ENCODE results near the gene DMAP1. TPM values are rescaled to one million over a fixed set of nuclear protein-coding genes. Genes with fewer than 3 reads are reported as not detected.

DMAP1 gene
- total RNA-seq, 1 experiment from 2014 or later: 37.3 TPM

GRCh38 chr1:44237721-44238457, 24.6 kb downstream of the DMAP1 start:
- CTCF ChIA-PET: interaction anchor here (0.8 to 2.2 kb wide), 3 partner anchors 20 to 357 kb away, joined by 3 to 6 read pairs (median 5); no protein-coding TSS in a partner anchor
- DNase-seq (ENCODE audit: low spot score): peak; percentile 95
- TF ChIP-seq CTCF (conservative IDR thresholded peaks at IDR 0.05; ENCODE audit: low read depth, low read length) (peak; percentile 95), EZH2 (IDR thresholded peaks at IDR 0.05; ENCODE audit: borderline replicate concordance, low read depth, low read length, poor library complexity, severe bottlenecking) (no peak)
- POLR2A ChIA-PET (ENCODE audit: low non-redundant PET): no interaction called here
- no TSS peak for BruUV-seq (replicated peaks)
- intact Hi-C loops (cut with micrococcal nuclease; ENCODE audit: unreplicated experiment): no loop called here
- peak overlapping the region; percentile 63 for H3K27ac ChIP-seq (ENCODE audit: low read depth, low read length, poor library complexity, severe bottlenecking)
- H3K36me3 ChIP-seq (ENCODE audit: insufficient read depth, low read length, poor library complexity, severe bottlenecking): no peaks in the 10 kb centered on the region
- peaks cover 47% of the 10 kb centered on the region for H3K4me1 ChIP-seq (ENCODE audit: insufficient read depth, low read length, poor library complexity, severe bottlenecking)
- H3K9me3 ChIP-seq (ENCODE audit: low read depth, low read length, poor library complexity, severe bottlenecking): no peaks in the 10 kb centered on the region
- H3K4me3 ChIP-seq (ENCODE audit: low read depth, low read length, poor library complexity, severe bottlenecking): no peak overlapping the region
- no peaks in the 10 kb centered on the region for H3K27me3 ChIP-seq (replicated peaks; ENCODE audit: insufficient read depth, low read depth, low read length, poor library complexity)

- POLR2A ChIA-PET (ENCODE audit: low non-redundant PET): interaction anchor here (1.2 kb wide), 1 partner anchor 27 kb away, joined by 6 read pairs; no protein-coding TSS in a partner anchor
- peaks cover 55% of the 10 kb centered on the region for H3K4me1 ChIP-seq (ENCODE audit: insufficient read depth, low read length, poor library complexity, severe bottlenecking)
Measured at GRCh38 chr1:44238660-44239059, 25.4 kb downstream of the DMAP1 start.

More at GRCh38 chr1:44238660-44239059, 25.4 kb downstream of the DMAP1 start:
- Histone ChIP-seq H3K27me3 (replicated peaks; ENCODE audit: insufficient read depth, low read depth, low read length, poor library complexity) (no peaks in the 10 kb centered on the region), H3K36me3 (ENCODE audit: insufficient read depth, low read length, poor library complexity, severe bottlenecking) (peaks cover 3% of the 10 kb centered on the region), H3K27ac (ENCODE audit: low read depth, low read length, poor library complexity, severe bottlenecking) (peak overlapping the region; percentile 76), H3K4me3 (ENCODE audit: low read depth, low read length, poor library complexity, severe bottlenecking) (no peak overlapping the region), H3K9me3 (ENCODE audit: low read depth, low read length, poor library complexity, severe bottlenecking) (no peaks in the 10 kb centered on the region)
- no peak for TF ChIP-seq EZH2 (IDR thresholded peaks at IDR 0.05; ENCODE audit: borderline replicate concordance, low read depth, low read length, poor library complexity, severe bottlenecking)
- TF ChIP-seq CTCF (conservative IDR thresholded peaks at IDR 0.05; ENCODE audit: low read depth, low read length): no peak
- DNase-seq (ENCODE audit: low spot score): no peak
- BruUV-seq (replicated peaks): no TSS peak
- CTCF ChIA-PET: interaction anchor here (1.0 to 2.2 kb wide), 3 partner anchors 13 to 146 kb away, joined by 3 to 6 read pairs (median 5); no protein-coding TSS in a partner anchor
- intact Hi-C loops (cut with micrococcal nuclease; ENCODE audit: unreplicated experiment): no loop called here

All from A673 (cell line).